Fibroblast of mammary gland (primary cell): ENCODE measurements around the gene BRME1.

Experiments
- DNase-seq: peaks from one replicate; pipeline ENCODE4 v3.0.0-alpha.2; 2010; ENCODE audit warnings: low read depth
- H3K4me3 ChIP-seq: 2 replicates; pipeline ENCODE4 v1.5.1; 2011; ENCODE audit warnings: low read depth, mild to moderate bottlenecking, low read length, moderate library complexity; ENCODE audit not compliant: control insufficient read depth
- CTCF ChIP-seq: conservative IDR thresholded peaks from 2 replicates; pipeline ENCODE4 v1.5.1; 2011; ENCODE audit warnings: low read depth, low read length, inconsistent platforms; ENCODE audit not compliant: control insufficient read depth, insufficient read depth

BRME1 gene

GRCh38 chr19:13834244-13835069, 71.5 kb downstream of the BRME1 start:
- peak; percentile 73 for DNase-seq
- TF ChIP-seq CTCF: no peak
- no peak overlapping the region for H3K4me3 ChIP-seq

GRCh38 chr19:13833330-13834243, 72.3 kb downstream of the BRME1 start:
- H3K4me3 ChIP-seq: peak overlapping the region; percentile 4
- DNase-seq: peak; percentile 85
- TF ChIP-seq CTCF: peak; percentile 11
